Body of pancreas (tissue), 4 donors: ENCODE data around the gene ZYG11A. TPM values are rescaled to one million over a fixed set of nuclear protein-coding genes. Genes with fewer than 3 reads are reported as not detected.

ENCODE experiments used
- ATAC-seq: fragments of 150-250 bp; one replicate; pipeline ENCODE4 v1.9.1; 2016
- DNase-seq, 4 donors: peaks; one replicate each; pipeline ENCODE4 v3.0.0-alpha.2; 2019
- H3K27ac ChIP-seq, 4 donors: fragments of 200-600 bp; sonication (generic); 1 replicate in 3 of 4; 2 replicates in 1 of 4; pipeline versions ENCODE4 v1.5.1 to v1.6.1; 2016 to 2019; ENCODE audit warnings: mild to moderate bottlenecking in 1 of 4, mixed read lengths in 1 of 4, moderate library complexity in 1 of 4
- H3K27me3 ChIP-seq, 2 donors: fragments of 200-600 bp; sonication (generic); one replicate each; pipeline ENCODE4 v1.6.0; 2016; ENCODE audit warnings: mild to moderate bottlenecking in 1 of 2
- H3K36me3 ChIP-seq, 2 donors: fragments of 200-600 bp; sonication (generic); replicated peaks in 1 of 2; 2 replicates each; pipeline ENCODE4 v1.5.1; 2016; ENCODE audit warnings: low read depth in 2 of 2; ENCODE audit not compliant: insufficient read depth in 1 of 2
- H3K4me1 ChIP-seq: fragments of 200-600 bp; sonication (generic); one replicate; pipeline ENCODE4 v1.6.0; 2016
- H3K4me3 ChIP-seq, 2 donors: fragments of 200-600 bp; sonication (generic); 1 replicate in 1 of 2; 2 replicates in 1 of 2; pipeline ENCODE4 v1.5.1; 2016 to 2019
- H3K9me3 ChIP-seq, 3 donors: fragments of 200-600 bp; sonication (generic); 1 replicate in 2 of 3; 2 replicates in 1 of 3; pipeline ENCODE4 v1.5.1; 2016
- POLR2A ChIP-seq, 3 donors: fragments of 450-650 bp; IDR thresholded peaks; one replicate each; pipeline ENCODE4 v1.6.1; 2016; ENCODE audit warnings: antibody characterized with exemption in 3 of 3, mild to moderate bottlenecking in 2 of 3
- WGBS, 2 donors: methylation state at CpG; one replicate each; pipeline ENCODE4 v1.1.5; 2017; 5-methylcytosine and 5-hydroxymethylcytosine counted together
- intact Hi-C: fragments of 100-400 bp; cut with DNase I; formaldehyde crosslinking; loops from one replicate; pipeline ENCODE4 v1.15.1; 2023
- total RNA-seq, 2 donors: library from RNA; depleted of rRNA; stranded (reverse); fragments of >200 nt; gene quantifications; one replicate each; pipeline ENCODE4 v1.1.0, GENCODE V29; 2016
- TF ChIP-seq, protein P1 (sequence below), 7 experiments: fragments of 450-650 bp in 4 of 7; fragments of 200-600 bp in 3 of 7; sonication (generic) in 3 of 7; IDR thresholded peaks; one replicate each; pipeline ENCODE4 v1.5.1; 2016 to 2019; ENCODE audit warnings: antibody characterized with exemption in 7 of 7

ZYG11A gene
- total RNA-seq, 2 donors from 2014 or later = not detected

DNA sequence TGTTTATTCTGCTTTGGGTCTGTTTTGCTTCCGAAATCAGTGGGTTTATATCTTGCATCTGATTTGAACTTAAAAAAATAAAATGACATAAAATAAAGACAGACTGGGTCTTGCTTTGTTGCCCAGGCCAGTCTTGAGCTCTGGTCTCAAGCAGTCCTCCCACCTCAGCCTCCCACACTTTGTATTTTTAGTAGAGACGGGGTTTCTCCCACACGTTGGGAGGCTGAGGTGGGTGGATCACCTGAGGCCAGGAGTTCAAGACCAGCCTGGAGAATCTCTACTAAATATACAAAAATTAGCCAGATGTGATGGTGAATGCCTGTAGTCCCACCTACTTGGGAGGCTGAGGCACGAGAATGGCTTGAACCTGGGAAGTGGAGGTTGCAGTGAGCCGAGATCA lies 5.9 kb downstream of the ZYG11A start:
- Histone ChIP-seq H3K9me3 (no peaks in the 10 kb centered on the region), H3K27ac (no peak overlapping the region), H3K4me3 (no peak overlapping the region), H3K4me1 (no peaks in the 10 kb centered on the region), H3K36me3 (no peaks in the 10 kb centered on the region), H3K27me3 (peaks cover 0 to under 1% of the 10 kb centered on the region in 2 donors)
- no peak for TF ChIP-seq POLR2A (IDR thresholded peaks at IDR 0.05)
- TF ChIP-seq, protein P1, sequence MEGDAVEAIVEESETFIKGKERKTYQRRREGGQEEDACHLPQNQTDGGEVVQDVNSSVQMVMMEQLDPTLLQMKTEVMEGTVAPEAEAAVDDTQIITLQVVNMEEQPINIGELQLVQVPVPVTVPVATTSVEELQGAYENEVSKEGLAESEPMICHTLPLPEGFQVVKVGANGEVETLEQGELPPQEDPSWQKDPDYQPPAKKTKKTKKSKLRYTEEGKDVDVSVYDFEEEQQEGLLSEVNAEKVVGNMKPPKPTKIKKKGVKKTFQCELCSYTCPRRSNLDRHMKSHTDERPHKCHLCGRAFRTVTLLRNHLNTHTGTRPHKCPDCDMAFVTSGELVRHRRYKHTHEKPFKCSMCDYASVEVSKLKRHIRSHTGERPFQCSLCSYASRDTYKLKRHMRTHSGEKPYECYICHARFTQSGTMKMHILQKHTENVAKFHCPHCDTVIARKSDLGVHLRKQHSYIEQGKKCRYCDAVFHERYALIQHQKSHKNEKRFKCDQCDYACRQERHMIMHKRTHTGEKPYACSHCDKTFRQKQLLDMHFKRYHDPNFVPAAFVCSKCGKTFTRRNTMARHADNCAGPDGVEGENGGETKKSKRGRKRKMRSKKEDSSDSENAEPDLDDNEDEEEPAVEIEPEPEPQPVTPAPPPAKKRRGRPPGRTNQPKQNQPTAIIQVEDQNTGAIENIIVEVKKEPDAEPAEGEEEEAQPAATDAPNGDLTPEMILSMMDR (IDR thresholded peaks at IDR 0.05) = no peak
- intact Hi-C loops = no loop called here
- DNase-seq (no peak), ATAC-seq (no peak)
- 75 to 77% methylated on average over 5 of the region's 5 CpGs for WGBS, 2 donors

DNA sequence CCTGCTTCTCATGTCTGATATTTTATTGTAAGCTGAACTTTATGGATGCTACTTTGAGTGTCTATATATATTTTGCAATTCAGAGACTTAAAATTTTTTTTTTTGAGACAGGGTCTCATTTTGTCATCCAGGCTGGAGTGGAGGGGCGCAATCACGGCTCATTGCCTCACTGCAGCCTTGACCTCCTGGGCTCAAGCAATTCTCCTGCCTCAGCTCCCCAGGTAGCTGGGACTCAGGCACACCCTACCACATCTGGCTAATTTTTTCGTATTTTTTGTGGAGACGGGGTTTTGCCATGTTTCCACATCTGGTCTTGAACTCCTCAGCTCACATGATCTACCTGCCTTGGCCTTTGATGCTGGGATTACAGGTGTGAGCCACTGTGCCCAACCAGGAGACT lies 8.4 kb downstream of the ZYG11A start:
- Histone ChIP-seq H3K4me1 (no peaks in the 10 kb centered on the region), H3K36me3 (no peaks in the 10 kb centered on the region), H3K4me3 (no peak overlapping the region), H3K27ac (no peak overlapping the region), H3K9me3 (no peaks in the 10 kb centered on the region), H3K27me3 (no peaks in the 10 kb centered on the region)
- intact Hi-C loops = no loop called here
- 82 to 85% methylated on average over 4 of the region's 4 CpGs for WGBS, 2 donors
- no peak for TF ChIP-seq POLR2A (IDR thresholded peaks at IDR 0.05)
- TF ChIP-seq, protein P1 (IDR thresholded peaks at IDR 0.05) = no peak
- DNase-seq = no peak
- no peak for ATAC-seq

DNA sequence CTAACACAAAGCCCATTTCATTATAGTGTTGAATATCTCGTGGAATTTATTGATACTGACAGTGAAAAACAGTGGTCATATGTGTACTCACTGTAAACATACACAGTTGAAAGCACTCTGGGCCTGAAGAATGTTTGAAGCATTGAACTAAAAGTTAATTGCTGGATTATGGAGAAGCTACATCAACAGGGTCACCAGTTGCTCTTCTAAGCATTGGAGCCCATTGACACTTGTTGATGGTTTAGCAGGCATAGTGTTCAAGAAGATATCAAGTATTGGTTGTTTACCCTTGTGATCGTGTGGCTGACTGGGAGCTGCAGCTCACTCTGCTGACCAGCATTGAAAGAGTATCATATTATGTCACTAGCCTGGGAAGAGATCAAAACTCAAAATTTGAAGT lies 10.3 kb downstream of the ZYG11A start:
- no peaks in the 10 kb centered on the region for H3K9me3 ChIP-seq
- no peak overlapping the region for H3K4me3 ChIP-seq
- intact Hi-C loops = no loop called here
- ATAC-seq (no peak), DNase-seq (no peak)
- H3K4me1 ChIP-seq = no peaks in the 10 kb centered on the region
- 63 to 67% methylated on average over 2 of the region's 2 CpGs for WGBS, 2 donors
- no peaks in the 10 kb centered on the region for H3K36me3 ChIP-seq
- no peaks in the 10 kb centered on the region for H3K27me3 ChIP-seq
- TF ChIP-seq, protein P1 (IDR thresholded peaks at IDR 0.05) = no peak
- no peak for TF ChIP-seq POLR2A (IDR thresholded peaks at IDR 0.05)
- H3K27ac ChIP-seq = no peak overlapping the region

DNA sequence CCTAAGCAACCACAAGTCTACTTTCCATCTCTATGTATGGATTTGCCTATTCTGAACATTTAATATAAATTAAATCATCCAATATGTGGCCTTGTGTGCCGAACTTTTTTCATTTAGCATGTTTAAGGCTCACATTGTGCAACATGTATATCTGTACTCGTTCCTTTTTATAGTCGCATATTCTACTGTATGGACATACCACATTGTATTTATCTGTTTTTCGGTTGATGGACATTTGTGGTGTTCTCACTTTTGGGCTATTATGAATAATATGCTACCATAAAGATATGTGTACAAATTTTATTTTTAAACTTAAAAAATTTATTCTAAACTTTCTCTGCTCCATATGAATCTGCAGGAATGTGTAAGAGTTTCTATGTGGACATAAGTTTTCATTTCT lies 13.0 kb downstream of the ZYG11A start:
- no peak overlapping the region for H3K4me3 ChIP-seq
- TF ChIP-seq, protein P1 (IDR thresholded peaks at IDR 0.05) = no peak
- no peak for TF ChIP-seq POLR2A (IDR thresholded peaks at IDR 0.05)
- H3K4me1 ChIP-seq = no peaks in the 10 kb centered on the region
- H3K9me3 ChIP-seq = no peaks in the 10 kb centered on the region
- no peak overlapping the region for H3K27ac ChIP-seq
- WGBS, 2 donors = 88 to 90% methylated on average over 4 of the region's 4 CpGs
- no peaks in the 10 kb centered on the region for H3K27me3 ChIP-seq
- no peaks in the 10 kb centered on the region for H3K36me3 ChIP-seq
- DNase-seq (no peak), ATAC-seq (no peak)
- intact Hi-C loops = no loop called here

DNA sequence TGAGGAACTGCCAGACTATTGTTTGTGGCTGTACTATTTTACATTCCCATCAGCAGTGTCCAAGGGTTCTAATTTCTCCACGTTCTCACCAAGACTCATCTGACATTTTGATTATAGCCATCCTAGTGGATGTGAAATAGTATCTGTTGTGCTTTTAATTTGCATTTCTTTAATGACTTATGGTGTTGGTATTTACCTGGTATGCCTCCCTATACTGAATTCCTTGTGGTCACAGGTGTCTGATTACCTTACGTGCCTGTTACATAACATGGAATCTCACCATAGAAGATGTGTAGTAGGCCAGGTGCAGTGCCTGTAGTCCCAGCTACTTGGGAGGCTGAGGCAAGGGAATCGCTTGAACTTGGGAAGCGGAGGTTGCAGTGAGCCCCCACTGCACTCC lies 13.5 kb downstream of the ZYG11A start:
- intact Hi-C loops = no loop called here
- WGBS, 2 donors = 82 to 86% methylated on average over 4 of the region's 4 CpGs
- H3K4me3 ChIP-seq = no peak overlapping the region
- ATAC-seq (no peak), DNase-seq (no peak)
- no peaks in the 10 kb centered on the region for H3K4me1 ChIP-seq
- TF ChIP-seq, protein P1 (IDR thresholded peaks at IDR 0.05) = no peak
- TF ChIP-seq POLR2A (IDR thresholded peaks at IDR 0.05) = no peak
- H3K36me3 ChIP-seq = no peaks in the 10 kb centered on the region
- no peak overlapping the region for H3K27ac ChIP-seq
- no peaks in the 10 kb centered on the region for H3K9me3 ChIP-seq
- no peaks in the 10 kb centered on the region for H3K27me3 ChIP-seq
